Measurements from ENCODE around the gene ASB1.

GRCh38 chr2:238475034-238475433 is 48.3 kb downstream of the ASB1 start:
- TF ChIP-seq CTCF (IDR thresholded peaks at IDR 0.05) (no peak), POLR2A (IDR thresholded peaks at IDR 0.05) (no peak)
